ENCODE data around the gene NRSN2. TPM values are rescaled to one million over a fixed set of nuclear protein-coding genes. Genes with fewer than 3 reads are reported as not detected.

The NRSN2 gene
- total RNA-seq (1.5 TPM), polyA plus RNA-seq (1 to 10 TPM in 2 of 4 donors, under 1 TPM in 1, not detected in 1; 0.52 to 1.5 (median 1.1) TPM)

DNA sequence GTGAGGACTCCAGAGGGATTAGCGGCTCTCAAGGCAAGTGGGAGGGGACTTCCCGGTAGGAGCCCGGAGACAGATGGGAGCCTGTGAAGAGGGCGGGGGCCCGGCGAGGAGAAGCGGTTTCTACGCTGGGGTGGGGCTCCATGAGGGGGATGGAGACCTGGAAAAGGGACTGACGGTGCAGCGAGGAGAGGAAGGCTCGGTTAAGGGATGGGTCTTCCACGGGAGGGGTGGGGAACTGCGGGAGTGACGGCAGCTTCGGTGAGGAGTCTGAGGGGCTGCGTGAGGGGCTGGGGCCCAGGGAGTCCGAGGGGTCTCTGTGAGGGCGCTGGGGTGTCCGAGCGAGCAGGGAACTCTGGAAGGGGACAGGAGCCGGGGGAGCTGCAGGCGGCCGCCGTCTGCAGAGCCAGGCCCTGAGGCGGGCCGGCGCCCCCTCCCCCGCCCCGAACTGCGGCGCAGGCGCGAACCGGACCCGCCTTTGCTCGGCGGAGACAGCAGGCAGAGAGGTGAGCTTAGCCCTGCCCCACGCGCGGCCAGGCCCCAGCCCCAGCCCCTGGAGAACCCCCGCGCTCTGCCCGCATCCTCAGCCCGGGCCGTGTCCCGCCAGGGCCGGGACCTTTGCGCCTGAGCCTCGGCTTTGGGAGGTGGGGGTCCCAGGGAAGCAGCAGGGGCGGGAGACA, at the start of gene NRSN2:
NRSN2 (plus strand) TSS at position 472 of the 677 bp plus-strand sequence. CDS start 2,533 bp downstream, outside the sequence.
- ATAC-seq (ENCODE audit: low read depth in 2 of 2) = peak; percentile 18 to 32
- Mint-ChIP-seq H3K36me3 (no peaks in the 10 kb centered on the region), H3K27ac (peak within 1 kb of the TSS in 2 of 3 donors; percentile 56 to 80)

DNA sequence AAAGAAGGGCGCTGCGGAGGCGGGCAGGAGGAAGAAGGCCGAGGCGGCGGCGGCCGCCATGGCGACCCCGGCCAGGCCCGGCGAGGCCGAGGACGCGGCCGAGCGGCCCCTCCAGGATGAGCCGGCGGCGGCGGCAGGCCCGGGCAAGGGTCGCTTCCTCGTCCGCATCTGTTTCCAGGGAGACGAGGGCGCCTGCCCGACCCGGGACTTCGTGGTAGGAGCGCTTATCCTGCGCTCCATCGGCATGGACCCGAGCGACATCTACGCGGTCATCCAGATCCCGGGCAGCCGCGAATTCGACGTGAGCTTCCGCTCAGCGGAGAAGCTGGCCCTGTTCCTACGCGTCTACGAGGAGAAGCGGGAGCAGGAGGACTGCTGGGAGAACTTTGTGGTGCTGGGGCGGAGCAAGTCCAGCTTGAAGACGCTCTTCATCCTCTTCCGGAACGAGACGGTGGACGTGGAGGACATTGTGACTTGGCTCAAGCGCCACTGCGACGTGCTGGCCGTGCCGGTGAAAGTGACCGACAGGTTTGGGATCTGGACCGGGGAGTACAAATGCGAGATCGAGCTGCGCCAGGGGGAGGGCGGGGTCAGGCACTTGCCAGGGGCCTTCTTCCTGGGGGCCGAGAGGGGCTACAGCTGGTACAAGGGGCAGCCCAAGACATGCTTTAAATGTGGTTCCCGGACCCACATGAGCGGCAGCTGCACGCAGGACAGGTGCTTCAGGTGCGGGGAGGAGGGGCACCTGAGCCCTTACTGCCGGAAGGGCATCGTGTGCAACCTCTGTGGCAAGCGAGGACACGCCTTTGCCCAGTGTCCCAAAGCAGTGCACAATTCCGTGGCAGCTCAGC, 48.8 kb upstream of the NRSN2 start:
- Histone ChIP-seq H3K36me3 (ENCODE audit: control insufficient read depth, insufficient read depth, low read length) (peaks cover 8% of the 10 kb centered on the region), H3K27me3 (ENCODE audit: control insufficient read depth, insufficient read depth, low read length) (no peaks in the 10 kb centered on the region), H3K4me3 (ENCODE audit: low read depth, low read length) (peak overlapping the region; percentile 78), H3K27ac (ENCODE audit: insufficient read depth, low read length, poor library complexity, severe bottlenecking) (peak overlapping the region; percentile 83), H3K9me3 (ENCODE audit: control insufficient read depth in 2 of 2, low read length in 2 of 2) (no peaks in the 10 kb centered on the region), H3K4me1 (ENCODE audit: control insufficient read depth, insufficient read depth, low read length, poor library complexity, severe bottlenecking) (peaks cover 31% of the 10 kb centered on the region)
- peaks cover 22 to 58% (median 41%) of the 10 kb centered on the region in 4 donors for H3K4me1 Mint-ChIP-seq
- H3K27ac Mint-ChIP-seq = peak overlapping the region; percentile 88 to 99 (median 98)
- H3K36me3 Mint-ChIP-seq = peaks cover 6% of the 10 kb centered on the region
- DNase-seq = peak; percentile 24 to 79 (median 46)
- peaks cover 8% of the 10 kb centered on the region for H3K27me3 Mint-ChIP-seq
- ATAC-seq (ENCODE audit: low read depth in 2 of 2) = peak; percentile 41 to 42
- no peaks in the 10 kb centered on the region for H3K9me3 Mint-ChIP-seq
- H3K4me3 Mint-ChIP-seq = peak overlapping the region; percentile 95 to 100 (median 98)

More for the DNA sequence above, at the start of gene NRSN2:
- H3K4me3 Mint-ChIP-seq = peak within 1 kb of the TSS; percentile 92 to 99 (median 94)
- peaks cover 0 to 16% (median 10%) of the 10 kb centered on the region in 4 donors for H3K4me1 Mint-ChIP-seq
- peak within 1 kb of the TSS; percentile 55 for H3K4me3 ChIP-seq (ENCODE audit: low read depth, low read length)
- no peaks in the 10 kb centered on the region for H3K36me3 ChIP-seq (ENCODE audit: control insufficient read depth, insufficient read depth, low read length)
- no peak for DNase-seq
- H3K9me3 ChIP-seq (ENCODE audit: control insufficient read depth in 2 of 2, low read length in 2 of 2) = no peaks in the 10 kb centered on the region
- peaks cover 0 to 3% (median 0%) of the 10 kb centered on the region in 7 donors for H3K9me3 Mint-ChIP-seq
- no peaks in the 10 kb centered on the region for H3K27me3 ChIP-seq (ENCODE audit: control insufficient read depth, insufficient read depth, low read length)
- peak within 1 kb of the TSS; percentile 47 for H3K27ac ChIP-seq (ENCODE audit: insufficient read depth, low read length, poor library complexity, severe bottlenecking)
- H3K4me1 ChIP-seq (ENCODE audit: control insufficient read depth, insufficient read depth, low read length, poor library complexity, severe bottlenecking) = peaks cover 17% of the 10 kb centered on the region
- H3K27me3 Mint-ChIP-seq = peaks cover 6% of the 10 kb centered on the region

DNA sequence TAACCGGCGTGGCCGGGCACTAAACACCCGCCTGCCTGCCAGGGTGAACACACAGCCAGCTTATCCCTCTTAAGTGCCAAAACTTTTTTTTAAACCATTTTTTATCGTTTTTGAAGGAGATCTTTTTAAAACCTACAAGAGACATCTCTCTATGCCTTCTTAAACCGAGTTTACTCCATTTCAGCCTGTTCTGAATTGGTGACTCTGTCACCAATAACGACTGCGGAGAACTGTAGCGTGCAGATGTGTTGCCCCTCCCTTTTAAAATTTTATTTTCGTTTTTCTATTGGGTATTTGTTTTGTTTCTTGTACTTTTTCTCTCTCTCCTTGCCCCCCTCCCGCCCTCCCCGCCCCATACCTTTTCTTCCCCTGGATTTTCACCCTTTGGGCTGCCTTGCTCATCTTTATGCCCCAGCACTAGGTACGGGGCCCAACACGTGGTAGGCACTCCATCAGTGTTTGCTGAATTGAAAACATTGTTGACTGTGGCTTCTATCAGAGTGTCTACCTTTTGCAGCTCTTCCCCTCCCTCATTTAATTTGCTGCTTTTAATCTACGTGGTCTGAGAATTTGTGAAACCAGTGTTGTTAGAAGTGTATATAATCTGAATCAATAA, 48.0 kb upstream of the NRSN2 start:
- Histone ChIP-seq H3K9me3 (ENCODE audit: control insufficient read depth in 2 of 2, low read length in 2 of 2) (no peaks in the 10 kb centered on the region), H3K4me3 (ENCODE audit: low read depth, low read length) (peak overlapping the region; percentile 78), H3K4me1 (ENCODE audit: control insufficient read depth, insufficient read depth, low read length, poor library complexity, severe bottlenecking) (peaks cover 31% of the 10 kb centered on the region), H3K36me3 (ENCODE audit: control insufficient read depth, insufficient read depth, low read length) (peaks cover 8% of the 10 kb centered on the region), H3K27ac (ENCODE audit: insufficient read depth, low read length, poor library complexity, severe bottlenecking) (peak overlapping the region; percentile 83), H3K27me3 (ENCODE audit: control insufficient read depth, insufficient read depth, low read length) (no peaks in the 10 kb centered on the region)
- peak overlapping the region; percentile 88 to 99 (median 98) for H3K27ac Mint-ChIP-seq
- no peaks in the 10 kb centered on the region for H3K9me3 Mint-ChIP-seq
- H3K4me1 Mint-ChIP-seq = peaks cover 23 to 61% (median 42%) of the 10 kb centered on the region in 4 donors
- peak overlapping the region; percentile 95 to 100 (median 98) for H3K4me3 Mint-ChIP-seq
- peaks cover 8% of the 10 kb centered on the region for H3K27me3 Mint-ChIP-seq
- no peak for DNase-seq
- peak; percentile 9 to 13 for ATAC-seq (ENCODE audit: low read depth in 2 of 2)
- peaks cover 6% of the 10 kb centered on the region for H3K36me3 Mint-ChIP-seq

- Mint-ChIP-seq H3K27me3 (peaks cover 8% of the 10 kb centered on the region), H3K4me1 (peaks cover 23 to 61% (median 42%) of the 10 kb centered on the region in 4 donors)
- H3K27ac ChIP-seq (ENCODE audit: insufficient read depth, low read length, poor library complexity, severe bottlenecking) = no peak overlapping the region
Observed at GRCh38 chr20:300345-300990, 46.4 kb upstream of the NRSN2 start.

DNA sequence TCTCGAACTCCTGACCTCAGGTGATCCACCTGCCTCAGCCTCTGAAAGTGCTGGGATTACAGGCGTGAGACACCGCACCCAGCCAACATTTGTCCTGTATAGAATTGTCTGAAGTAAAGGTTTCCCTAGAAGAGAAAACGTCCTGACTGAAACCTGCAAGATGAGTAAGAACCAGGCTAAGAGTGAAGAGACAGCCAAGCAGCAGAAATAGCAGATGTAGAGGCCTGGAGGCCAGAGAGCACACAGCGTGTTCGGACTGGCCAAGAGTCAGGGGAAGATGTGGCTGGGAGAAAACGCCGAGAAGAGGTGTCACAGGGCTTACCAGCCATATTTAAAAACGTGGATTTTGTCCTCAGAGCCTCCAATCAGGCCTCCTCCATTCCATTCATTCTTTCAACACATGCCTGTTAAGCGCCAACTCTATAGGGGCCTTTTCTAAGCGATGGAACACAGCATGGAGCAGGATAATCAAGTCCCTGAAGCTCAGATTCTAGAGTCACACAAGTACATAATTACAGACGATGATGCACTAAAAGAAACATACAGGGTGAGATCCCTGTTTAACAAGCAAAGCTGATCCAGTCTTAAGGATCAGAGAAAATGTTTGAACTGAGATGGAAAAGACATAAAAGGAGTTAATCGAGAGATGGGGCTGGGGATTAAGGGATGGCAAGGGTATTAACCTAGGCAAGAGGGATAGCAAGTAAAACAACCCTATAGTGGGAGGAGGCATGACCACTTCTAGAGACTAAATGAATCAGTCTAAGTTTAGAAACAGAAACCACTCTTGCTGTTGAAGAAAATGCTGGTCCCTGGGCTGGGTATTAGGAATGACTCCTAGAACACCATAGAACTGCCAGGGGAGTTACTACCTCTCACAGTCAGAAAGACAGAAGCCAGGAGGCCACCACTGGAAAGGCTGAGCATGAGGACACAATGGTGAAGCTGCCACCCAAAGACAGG, 44.7 kb upstream of the NRSN2 start:
- no peaks in the 10 kb centered on the region for H3K27me3 ChIP-seq (ENCODE audit: control insufficient read depth, insufficient read depth, low read length)
- no peak overlapping the region for H3K4me3 ChIP-seq (ENCODE audit: low read depth, low read length)
- H3K36me3 Mint-ChIP-seq = peaks cover 6% of the 10 kb centered on the region
- peaks cover 8% of the 10 kb centered on the region for H3K27me3 Mint-ChIP-seq
- H3K27ac ChIP-seq (ENCODE audit: insufficient read depth, low read length, poor library complexity, severe bottlenecking) = no peak overlapping the region
- H3K36me3 ChIP-seq (ENCODE audit: control insufficient read depth, insufficient read depth, low read length) = peaks cover 8% of the 10 kb centered on the region
- peak overlapping the region in 1 of 3 donors; percentile 34 for H3K27ac Mint-ChIP-seq
- H3K4me1 Mint-ChIP-seq = peaks cover 17 to 45% (median 31%) of the 10 kb centered on the region in 4 donors
- H3K9me3 ChIP-seq (ENCODE audit: control insufficient read depth in 2 of 2, low read length in 2 of 2) = no peaks in the 10 kb centered on the region
- ATAC-seq (ENCODE audit: low read depth in 2 of 2) (no peak), DNase-seq (no peak)
- peaks cover 24% of the 10 kb centered on the region for H3K4me1 ChIP-seq (ENCODE audit: control insufficient read depth, insufficient read depth, low read length, poor library complexity, severe bottlenecking)
- no peaks in the 10 kb centered on the region for H3K9me3 Mint-ChIP-seq
- peak overlapping the region in 2 of 4 donors; percentile 14 to 59 for H3K4me3 Mint-ChIP-seq

More at GRCh38 chr20:300345-300990, 46.4 kb upstream of the NRSN2 start:
- ATAC-seq (ENCODE audit: low read depth in 2 of 2) (no peak), DNase-seq (no peak)
- H3K4me1 ChIP-seq (ENCODE audit: control insufficient read depth, insufficient read depth, low read length, poor library complexity, severe bottlenecking) = peaks cover 31% of the 10 kb centered on the region
- no peaks in the 10 kb centered on the region for H3K9me3 Mint-ChIP-seq
- peak overlapping the region; percentile 75 to 100 (median 96) for H3K4me3 Mint-ChIP-seq
- peak overlapping the region; percentile 78 for H3K4me3 ChIP-seq (ENCODE audit: low read depth, low read length)
- H3K27me3 ChIP-seq (ENCODE audit: control insufficient read depth, insufficient read depth, low read length) = no peaks in the 10 kb centered on the region
- H3K27ac Mint-ChIP-seq = peak overlapping the region; percentile 37 to 68 (median 54)
- peaks cover 8% of the 10 kb centered on the region for H3K36me3 ChIP-seq (ENCODE audit: control insufficient read depth, insufficient read depth, low read length)
- H3K9me3 ChIP-seq (ENCODE audit: control insufficient read depth in 2 of 2, low read length in 2 of 2) = no peaks in the 10 kb centered on the region
- peaks cover 6% of the 10 kb centered on the region for H3K36me3 Mint-ChIP-seq

DNA sequence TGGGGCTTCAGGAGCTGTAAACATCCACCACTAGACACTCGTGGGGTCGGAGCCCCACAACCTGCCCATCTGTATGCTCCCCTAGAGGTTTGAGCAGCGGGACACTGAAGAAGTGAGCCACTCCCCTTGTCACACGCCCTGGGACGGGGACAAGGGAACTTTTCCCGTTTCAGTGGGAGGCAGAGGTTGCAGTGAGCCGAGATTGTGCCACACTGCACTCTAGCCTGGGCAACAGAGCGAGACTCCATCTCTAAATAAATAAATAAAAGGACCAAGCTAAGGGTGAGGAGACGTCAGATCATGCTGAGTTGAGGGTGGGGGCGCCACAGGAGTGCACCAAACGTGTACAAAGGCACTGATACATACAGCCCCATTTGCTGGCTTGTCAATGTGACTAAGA, 41.2 kb upstream of the NRSN2 start:
- Mint-ChIP-seq H3K9me3 (peaks cover 0 to 2% (median 0%) of the 10 kb centered on the region in 7 donors), H3K27ac (no peak overlapping the region), H3K36me3 (peaks cover 6% of the 10 kb centered on the region), H3K4me3 (peak overlapping the region in 1 of 4 donors; percentile 7), H3K27me3 (no peaks in the 10 kb centered on the region), H3K4me1 (peaks cover 5 to 21% (median 20%) of the 10 kb centered on the region in 4 donors)
- H3K27me3 ChIP-seq (ENCODE audit: control insufficient read depth, insufficient read depth, low read length) = no peaks in the 10 kb centered on the region
- peaks cover 6% of the 10 kb centered on the region for H3K4me1 ChIP-seq (ENCODE audit: control insufficient read depth, insufficient read depth, low read length, poor library complexity, severe bottlenecking)
- H3K27ac ChIP-seq (ENCODE audit: insufficient read depth, low read length, poor library complexity, severe bottlenecking) = no peak overlapping the region
- H3K4me3 ChIP-seq (ENCODE audit: low read depth, low read length) = no peak overlapping the region
- no peaks in the 10 kb centered on the region for H3K9me3 ChIP-seq (ENCODE audit: control insufficient read depth in 2 of 2, low read length in 2 of 2)
- DNase-seq (no peak), ATAC-seq (ENCODE audit: low read depth in 2 of 2) (no peak)
- H3K36me3 ChIP-seq (ENCODE audit: control insufficient read depth, insufficient read depth, low read length) = no peaks in the 10 kb centered on the region

Measured in CD4-positive, CD25-positive, alpha-beta regulatory T cell (primary cell).